Parathyroid adenoma (tissue), 2 donors: ENCODE data around the gene FOLR1.

Experiments
- H2AFZ ChIP-seq: fragments of 300-600 bp; sonication (generic); one replicate; pipeline ENCODE4 v1.7.0; 2017; ENCODE audit warnings: antibody characterized with exemption, mild to moderate bottlenecking
- H3K27ac ChIP-seq: fragments of 300-600 bp; sonication (generic); one replicate; pipeline ENCODE4 v1.7.0; 2017
- H3K27me3 ChIP-seq: fragments of 300-600 bp; sonication (generic); one replicate; pipeline ENCODE4 v1.7.0; 2017; ENCODE audit warnings: low read length; ENCODE audit not compliant: control insufficient read depth, insufficient read depth
- H3K36me3 ChIP-seq: fragments of 300-600 bp; sonication (generic); one replicate; pipeline ENCODE4 v1.7.0; 2017; ENCODE audit warnings: low read length; ENCODE audit not compliant: control insufficient read depth, insufficient read depth
- H3K4me1 ChIP-seq: fragments of 300-600 bp; sonication (generic); one replicate; pipeline ENCODE4 v1.7.0; 2017; ENCODE audit warnings: control low read depth
- H3K4me2 ChIP-seq: fragments of 300-600 bp; sonication (generic); one replicate; pipeline ENCODE4 v1.7.0; 2017; ENCODE audit warnings: low read length
- H3K4me3 ChIP-seq: fragments of 300-600 bp; sonication (generic); one replicate; pipeline ENCODE4 v1.7.0; 2017; ENCODE audit warnings: low read depth, low read length
- H3K79me2 ChIP-seq: fragments of 300-600 bp; sonication (generic); one replicate; pipeline ENCODE4 v1.7.0; 2017; ENCODE audit warnings: control low read depth
- H3K9ac ChIP-seq: fragments of 300-600 bp; sonication (generic); one replicate; pipeline ENCODE4 v1.7.0; 2017; ENCODE audit warnings: mild to moderate bottlenecking
- H3K9me3 ChIP-seq: fragments of 300-600 bp; sonication (generic); one replicate; pipeline ENCODE4 v1.7.0; 2017; ENCODE audit warnings: low read length; ENCODE audit not compliant: control insufficient read depth
- TF ChIP-seq, protein P1 (sequence below): fragments of 300-600 bp; sonication (generic); IDR thresholded peaks from one replicate; pipeline ENCODE4 v1.7.0; 2017; ENCODE audit warnings: antibody characterized with exemption, mild to moderate bottlenecking
- donor health status: primary hyperparathyroidism.

Gene FOLR1

DNA sequence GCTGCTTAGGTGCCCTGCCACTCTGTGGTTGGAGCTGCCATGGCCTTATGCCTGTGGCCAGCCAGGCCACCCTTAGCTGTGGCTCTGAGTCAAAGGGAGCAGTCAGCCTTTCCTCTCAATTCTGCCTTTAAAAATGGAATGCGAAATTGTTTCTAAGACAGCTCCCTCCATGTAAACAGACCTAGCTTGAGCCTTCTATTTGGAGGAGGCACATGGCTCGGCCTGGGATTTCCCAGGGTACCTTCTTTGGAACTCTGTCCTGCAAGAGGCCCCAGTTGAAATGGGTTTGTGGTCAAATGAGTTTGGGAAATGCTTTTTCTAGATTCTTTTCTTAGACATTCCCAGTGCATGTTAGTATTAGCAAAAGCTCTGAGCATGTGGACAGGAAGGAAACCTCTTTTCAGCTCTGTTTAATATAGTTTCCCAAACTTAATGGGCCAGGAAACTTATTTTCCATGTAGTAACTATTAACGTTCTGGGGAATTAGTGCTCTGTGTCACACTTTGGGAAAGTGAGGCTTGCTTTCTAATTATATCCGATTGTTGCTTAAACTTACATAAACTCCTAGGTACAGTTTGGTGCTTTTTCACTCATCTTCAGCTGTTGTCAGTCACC is 44.2 kb downstream of the FOLR1 start:
- Histone ChIP-seq H3K4me3 (no peak overlapping the region), H3K36me3 (no peaks in the 10 kb centered on the region), H3K27ac (no peak overlapping the region), H2AFZ (no peak overlapping the region), H3K9me3 (no peaks in the 10 kb centered on the region), H3K79me2 (no peaks in the 10 kb centered on the region), H3K4me1 (peaks cover 3% of the 10 kb centered on the region), H3K9ac (no peak overlapping the region), H3K4me2 (no peak overlapping the region), H3K27me3 (no peaks in the 10 kb centered on the region)
- TF ChIP-seq, protein P1, sequence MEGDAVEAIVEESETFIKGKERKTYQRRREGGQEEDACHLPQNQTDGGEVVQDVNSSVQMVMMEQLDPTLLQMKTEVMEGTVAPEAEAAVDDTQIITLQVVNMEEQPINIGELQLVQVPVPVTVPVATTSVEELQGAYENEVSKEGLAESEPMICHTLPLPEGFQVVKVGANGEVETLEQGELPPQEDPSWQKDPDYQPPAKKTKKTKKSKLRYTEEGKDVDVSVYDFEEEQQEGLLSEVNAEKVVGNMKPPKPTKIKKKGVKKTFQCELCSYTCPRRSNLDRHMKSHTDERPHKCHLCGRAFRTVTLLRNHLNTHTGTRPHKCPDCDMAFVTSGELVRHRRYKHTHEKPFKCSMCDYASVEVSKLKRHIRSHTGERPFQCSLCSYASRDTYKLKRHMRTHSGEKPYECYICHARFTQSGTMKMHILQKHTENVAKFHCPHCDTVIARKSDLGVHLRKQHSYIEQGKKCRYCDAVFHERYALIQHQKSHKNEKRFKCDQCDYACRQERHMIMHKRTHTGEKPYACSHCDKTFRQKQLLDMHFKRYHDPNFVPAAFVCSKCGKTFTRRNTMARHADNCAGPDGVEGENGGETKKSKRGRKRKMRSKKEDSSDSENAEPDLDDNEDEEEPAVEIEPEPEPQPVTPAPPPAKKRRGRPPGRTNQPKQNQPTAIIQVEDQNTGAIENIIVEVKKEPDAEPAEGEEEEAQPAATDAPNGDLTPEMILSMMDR = no peak

GRCh38 chr11:72236774-72237111 is 44.8 kb downstream of the FOLR1 start:
- Histone ChIP-seq H3K4me2 (no peak overlapping the region), H2AFZ (no peak overlapping the region), H3K27ac (no peak overlapping the region), H3K36me3 (no peaks in the 10 kb centered on the region), H3K4me3 (no peak overlapping the region), H3K79me2 (no peaks in the 10 kb centered on the region), H3K9me3 (no peaks in the 10 kb centered on the region), H3K9ac (no peak overlapping the region), H3K4me1 (peaks cover 3% of the 10 kb centered on the region), H3K27me3 (no peaks in the 10 kb centered on the region)
- TF ChIP-seq, protein P1 = no peak

DNA sequence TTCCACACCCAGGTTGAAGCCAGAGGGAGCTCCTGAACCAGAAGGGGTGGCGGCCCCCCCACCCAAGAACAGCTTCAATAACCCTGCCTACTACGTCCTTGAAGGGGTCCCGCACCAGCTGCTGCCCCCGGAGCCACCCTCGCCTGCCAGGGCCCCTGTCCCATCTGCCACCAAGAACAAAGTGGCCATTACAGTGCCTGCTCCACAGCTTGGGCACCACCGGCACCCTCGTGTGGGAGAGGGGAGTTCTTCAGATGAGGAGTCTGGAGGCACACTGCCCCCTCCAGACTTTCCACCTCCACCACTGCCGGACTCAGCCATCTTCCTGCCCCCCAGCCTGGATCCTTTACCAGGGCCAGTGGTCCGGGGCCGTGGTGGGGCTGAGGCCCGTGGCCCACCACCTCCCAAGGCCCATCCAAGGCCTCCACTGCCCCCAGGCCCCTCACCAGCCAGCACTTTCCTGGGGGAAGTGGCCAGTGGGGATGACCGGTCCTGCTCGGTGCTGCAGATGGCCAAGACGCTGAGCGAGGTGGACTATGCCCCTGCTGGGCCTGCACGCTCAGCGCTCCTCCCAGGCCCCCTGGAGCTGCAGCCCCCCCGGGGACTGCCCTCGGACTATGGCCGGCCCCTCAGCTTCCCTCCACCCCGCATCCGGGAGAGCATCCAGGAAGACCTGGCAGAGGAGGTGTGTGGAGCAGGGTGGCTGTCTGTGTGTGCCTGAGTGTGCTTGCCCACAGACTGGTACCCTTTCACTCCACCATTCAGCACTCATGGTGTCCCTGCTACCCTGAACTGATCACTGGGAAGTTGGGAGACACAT is 45.4 kb downstream of the FOLR1 start:
- no peak overlapping the region for H3K9ac ChIP-seq
- no peaks in the 10 kb centered on the region for H3K36me3 ChIP-seq
- H3K4me3 ChIP-seq = no peak overlapping the region
- no peak overlapping the region for H3K27ac ChIP-seq
- no peaks in the 10 kb centered on the region for H3K9me3 ChIP-seq
- TF ChIP-seq, protein P1 = no peak
- H3K4me2 ChIP-seq = no peak overlapping the region
- H3K4me1 ChIP-seq = peaks cover 3% of the 10 kb centered on the region
- H2AFZ ChIP-seq = no peak overlapping the region
- no peaks in the 10 kb centered on the region for H3K27me3 ChIP-seq
- H3K79me2 ChIP-seq = no peaks in the 10 kb centered on the region

- no peak overlapping the region for H3K4me3 ChIP-seq
- no peaks in the 10 kb centered on the region for H3K9me3 ChIP-seq
- H3K4me2 ChIP-seq = no peak overlapping the region
- H3K79me2 ChIP-seq = no peaks in the 10 kb centered on the region
- H3K4me1 ChIP-seq = peaks cover 3% of the 10 kb centered on the region
- TF ChIP-seq, protein P1 = peak; percentile 59
- no peaks in the 10 kb centered on the region for H3K27me3 ChIP-seq
- H3K27ac ChIP-seq = no peak overlapping the region
- H3K9ac ChIP-seq = no peak overlapping the region
- H2AFZ ChIP-seq = no peak overlapping the region
- no peaks in the 10 kb centered on the region for H3K36me3 ChIP-seq
Observed at GRCh38 chr11:72238040-72238450, 46.1 kb downstream of the FOLR1 start.
